A673 (cell line): Measurements from ENCODE around the gene RAB14. TPM values are rescaled to one million over a fixed set of nuclear protein-coding genes. Genes with fewer than 3 reads are reported as not detected.

Source experiments
- BruUV-seq: library from RNA; stranded (reverse); fragments of 400-500 nt; replicated peaks from 2 replicates; lab custom pipeline; 2021; lab: Mats Ljungman, UMichigan
- CTCF ChIA-PET: fragments of 300-600 bp; sonication (Branson Sonifier 250); formaldehyde crosslinking; loops from one replicate; lab custom pipeline; 2022; ENCODE audit warnings: antibody characterized with exemption; lab: Charles Lee
- POLR2A ChIA-PET: fragments of 300-600 bp; sonication (Branson Sonifier 250); formaldehyde crosslinking; loops from one replicate; lab custom pipeline; 2022; ENCODE audit warnings: antibody characterized with exemption; ENCODE audit not compliant: low non-redundant PET; lab: Charles Lee
- DNase-seq: peaks from one replicate; pipeline ENCODE4 v3.0.0-alpha.2; 2015; ENCODE audit warnings: low spot score
- H3K27ac ChIP-seq: fragments of 200-600 bp; sonication (generic); 2 replicates; pipeline ENCODE4 v1.5.1; 2016; ENCODE audit warnings: mixed run types, low read depth, mild to moderate bottlenecking, mixed read lengths, antibody characterized with exemption, low read length; ENCODE audit not compliant: poor library complexity, severe bottlenecking
- H3K27me3 ChIP-seq: fragments of 200-600 bp; sonication (generic); replicated peaks from 2 replicates; pipeline ENCODE4 v1.6.1; 2017; ENCODE audit warnings: mixed run types, low read depth, mild to moderate bottlenecking, mixed read lengths, antibody characterized with exemption, low read length; ENCODE audit not compliant: insufficient read depth, poor library complexity
- H3K36me3 ChIP-seq: fragments of 200-600 bp; sonication (generic); 2 replicates; pipeline ENCODE4 v1.6.1; 2016; ENCODE audit warnings: mixed run types, mild to moderate bottlenecking, mixed read lengths, antibody characterized with exemption, low read length; ENCODE audit not compliant: insufficient read depth, poor library complexity, severe bottlenecking
- H3K4me1 ChIP-seq: fragments of 200-600 bp; sonication (generic); 2 replicates; pipeline ENCODE4 v1.6.1; 2017; ENCODE audit warnings: mixed run types, mild to moderate bottlenecking, mixed read lengths, antibody characterized with exemption, low read length; ENCODE audit not compliant: insufficient read depth, poor library complexity, severe bottlenecking
- H3K4me3 ChIP-seq: fragments of 200-600 bp; sonication (generic); 2 replicates; pipeline ENCODE4 v1.5.1; 2016; ENCODE audit warnings: low read depth, mixed run types, mild to moderate bottlenecking, mixed read lengths, low read length; ENCODE audit not compliant: poor library complexity, severe bottlenecking
- H3K9me3 ChIP-seq: fragments of 200-600 bp; sonication (generic); 2 replicates; pipeline ENCODE4 v1.6.1; 2016; ENCODE audit warnings: mixed run types, low read depth, mild to moderate bottlenecking, mixed read lengths, antibody characterized with exemption, low read length; ENCODE audit not compliant: poor library complexity, severe bottlenecking
- EZH2 ChIP-seq: fragments of 200-600 bp; sonication (generic); IDR thresholded peaks from 2 replicates; pipeline ENCODE4 v1.6.1; 2017; ENCODE audit warnings: borderline replicate concordance, low read depth, mild to moderate bottlenecking, mixed read lengths, antibody characterized with exemption, low read length; ENCODE audit not compliant: poor library complexity, severe bottlenecking
- intact Hi-C: fragments of 100-400 bp; cut with micrococcal nuclease; formaldehyde crosslinking; loops from one replicate; pipeline ENCODE4 v1.10.0; 2022; ENCODE audit not compliant: unreplicated experiment
- total RNA-seq: library from RNA; stranded (reverse); gene quantifications from 2 replicates; pipeline ENCODE4 v1.2.3, GENCODE V29; 2021
- TF ChIP-seq, protein P1 (sequence below): fragments of 300-800, 200-600 bp; sonication (generic); conservative IDR thresholded peaks from 2 replicates; pipeline ENCODE4 v1.5.1; 2017; ENCODE audit warnings: low read depth, mild to moderate bottlenecking, antibody characterized with exemption, low read length, moderate library complexity, mixed read lengths

Gene RAB14
- total RNA-seq, 1 experiment from 2014 or later = 71.9 TPM

DNA sequence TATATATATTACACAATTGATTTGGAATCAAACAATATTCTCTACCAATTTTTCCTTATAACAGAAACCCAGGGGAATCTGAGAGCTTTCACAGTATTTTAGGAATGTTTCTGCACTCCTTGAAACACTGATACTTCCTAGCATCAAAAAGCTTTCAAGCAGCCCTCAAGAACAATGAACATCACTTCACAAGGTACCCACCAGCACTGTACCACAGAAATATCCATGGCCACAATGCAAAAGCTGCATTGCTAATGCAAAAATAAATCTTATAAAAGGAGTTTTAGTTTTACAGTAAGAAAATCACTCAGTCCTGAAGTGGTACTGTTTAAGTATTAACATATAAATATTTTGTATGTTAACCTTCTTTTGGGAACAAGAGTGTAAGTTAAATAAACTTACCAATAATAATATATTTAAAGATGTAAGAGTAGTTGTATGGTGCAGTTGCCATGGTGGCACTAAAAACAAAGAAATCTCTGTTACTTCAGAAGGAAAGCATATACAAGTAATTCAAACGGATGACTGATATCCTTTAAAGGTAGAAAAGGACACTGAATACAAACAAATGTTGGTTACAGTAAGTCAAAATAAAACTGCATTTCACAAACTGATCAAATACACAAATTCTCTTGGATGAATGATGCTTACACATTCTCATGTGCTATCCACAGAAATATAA is 8.6 kb downstream of the RAB14 start:
- POLR2A ChIA-PET = no interaction called here
- no peak for DNase-seq
- Histone ChIP-seq H3K27me3 (no peaks in the 10 kb centered on the region), H3K4me1 (peaks cover 92% of the 10 kb centered on the region), H3K27ac (no peak overlapping the region), H3K36me3 (no peaks in the 10 kb centered on the region), H3K9me3 (no peaks in the 10 kb centered on the region), H3K4me3 (no peak overlapping the region)
- TF ChIP-seq, protein P1, sequence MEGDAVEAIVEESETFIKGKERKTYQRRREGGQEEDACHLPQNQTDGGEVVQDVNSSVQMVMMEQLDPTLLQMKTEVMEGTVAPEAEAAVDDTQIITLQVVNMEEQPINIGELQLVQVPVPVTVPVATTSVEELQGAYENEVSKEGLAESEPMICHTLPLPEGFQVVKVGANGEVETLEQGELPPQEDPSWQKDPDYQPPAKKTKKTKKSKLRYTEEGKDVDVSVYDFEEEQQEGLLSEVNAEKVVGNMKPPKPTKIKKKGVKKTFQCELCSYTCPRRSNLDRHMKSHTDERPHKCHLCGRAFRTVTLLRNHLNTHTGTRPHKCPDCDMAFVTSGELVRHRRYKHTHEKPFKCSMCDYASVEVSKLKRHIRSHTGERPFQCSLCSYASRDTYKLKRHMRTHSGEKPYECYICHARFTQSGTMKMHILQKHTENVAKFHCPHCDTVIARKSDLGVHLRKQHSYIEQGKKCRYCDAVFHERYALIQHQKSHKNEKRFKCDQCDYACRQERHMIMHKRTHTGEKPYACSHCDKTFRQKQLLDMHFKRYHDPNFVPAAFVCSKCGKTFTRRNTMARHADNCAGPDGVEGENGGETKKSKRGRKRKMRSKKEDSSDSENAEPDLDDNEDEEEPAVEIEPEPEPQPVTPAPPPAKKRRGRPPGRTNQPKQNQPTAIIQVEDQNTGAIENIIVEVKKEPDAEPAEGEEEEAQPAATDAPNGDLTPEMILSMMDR = no peak
- TF ChIP-seq EZH2 = no peak
- BruUV-seq = no TSS peak
- CTCF ChIA-PET = no interaction called here
- intact Hi-C loops = no loop called here

DNA sequence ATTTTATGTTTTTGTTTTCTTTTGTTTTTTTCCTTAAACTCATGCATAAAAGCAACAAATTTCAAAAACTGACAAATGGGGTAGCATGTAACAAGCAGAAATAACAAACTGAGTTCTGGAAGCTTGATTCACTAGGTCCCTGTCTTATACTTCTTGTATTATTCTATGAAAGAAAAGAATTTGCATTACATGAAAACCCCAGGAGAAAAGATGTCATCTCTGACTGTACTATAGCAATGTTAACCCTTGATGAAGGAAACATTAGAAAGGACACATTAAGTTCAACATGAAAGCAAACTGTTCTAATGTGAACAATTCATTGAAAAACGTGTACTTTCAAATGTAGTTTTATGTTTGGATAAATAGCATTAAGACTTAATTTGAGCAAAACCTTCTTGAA is 9.2 kb downstream of the RAB14 start:
- no TSS peak for BruUV-seq
- no peak overlapping the region for H3K4me3 ChIP-seq
- CTCF ChIA-PET = no interaction called here
- POLR2A ChIA-PET = no interaction called here
- no peaks in the 10 kb centered on the region for H3K36me3 ChIP-seq
- no peaks in the 10 kb centered on the region for H3K27me3 ChIP-seq
- intact Hi-C loops = no loop called here
- no peaks in the 10 kb centered on the region for H3K9me3 ChIP-seq
- no peak overlapping the region for H3K27ac ChIP-seq
- H3K4me1 ChIP-seq = peaks cover 92% of the 10 kb centered on the region
- DNase-seq = no peak
- no peak for TF ChIP-seq EZH2
- TF ChIP-seq, protein P1 = no peak

DNA sequence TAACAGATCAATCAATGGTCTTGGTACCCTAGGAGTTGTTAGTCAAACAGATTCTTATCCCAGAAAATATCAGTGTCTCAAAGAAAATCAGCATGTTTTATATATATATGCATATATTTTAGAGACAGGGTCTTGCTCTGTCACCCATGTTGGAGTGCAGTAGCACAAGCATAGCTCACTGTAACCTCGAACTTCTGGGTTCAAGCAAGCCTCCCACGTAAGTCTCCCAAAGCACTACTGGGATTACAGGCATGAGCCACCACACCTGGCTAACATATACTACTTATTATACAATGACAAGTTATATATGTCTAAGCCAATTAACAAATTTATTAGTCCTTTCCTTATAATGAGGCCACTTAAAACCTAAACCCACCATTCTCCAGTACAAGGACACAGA is 10.4 kb downstream of the RAB14 start:
- H3K27me3 ChIP-seq = no peaks in the 10 kb centered on the region
- no peaks in the 10 kb centered on the region for H3K36me3 ChIP-seq
- H3K9me3 ChIP-seq = no peaks in the 10 kb centered on the region
- POLR2A ChIA-PET = no interaction called here
- intact Hi-C loops = no loop called here
- CTCF ChIA-PET = no interaction called here
- H3K4me1 ChIP-seq = peaks cover 85% of the 10 kb centered on the region
- no TSS peak for BruUV-seq
- no peak for DNase-seq
- H3K4me3 ChIP-seq = no peak overlapping the region
- no peak overlapping the region for H3K27ac ChIP-seq
- TF ChIP-seq EZH2 = no peak
- TF ChIP-seq, protein P1 = no peak
